KBM-7 (cell line): ENCODE results near the gene TNPO1.

Experiments used
- DNase-seq: peaks from one replicate; pipeline ENCODE4 v3.0.0-alpha.2; 2015
- in situ Hi-C: fragments of 300-500 bp; cut with MboI; formaldehyde crosslinking; loops from 2 replicates; pipeline ENCODE4 v1.14.3; 2020; ENCODE audit warnings: low sequenced_read_pairs, low pct_unique_long_range_greater_than_20kb, mixed read lengths

TNPO1 gene

DNA sequence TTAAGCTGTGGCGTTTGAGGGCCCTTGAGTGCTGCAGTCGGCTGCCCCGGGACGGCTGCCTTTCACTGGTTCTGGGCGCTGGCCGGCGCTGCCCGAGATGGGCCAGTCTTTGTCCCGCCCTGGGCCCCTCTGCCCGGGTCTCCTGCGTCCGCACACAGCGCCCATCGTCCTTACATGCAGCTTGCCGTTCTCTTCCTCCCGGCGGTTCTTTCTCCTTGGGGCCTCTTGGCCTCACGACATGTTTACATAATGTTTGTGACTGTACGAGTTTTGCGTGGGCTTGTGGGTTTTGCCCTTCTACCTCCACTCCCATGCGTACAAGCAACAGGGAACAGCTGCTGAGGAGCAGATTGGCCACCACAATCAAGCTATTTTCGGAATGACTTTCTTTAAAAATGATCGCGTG lies 618 bp downstream of the TNPO1 start:
- no peak for DNase-seq

DNA sequence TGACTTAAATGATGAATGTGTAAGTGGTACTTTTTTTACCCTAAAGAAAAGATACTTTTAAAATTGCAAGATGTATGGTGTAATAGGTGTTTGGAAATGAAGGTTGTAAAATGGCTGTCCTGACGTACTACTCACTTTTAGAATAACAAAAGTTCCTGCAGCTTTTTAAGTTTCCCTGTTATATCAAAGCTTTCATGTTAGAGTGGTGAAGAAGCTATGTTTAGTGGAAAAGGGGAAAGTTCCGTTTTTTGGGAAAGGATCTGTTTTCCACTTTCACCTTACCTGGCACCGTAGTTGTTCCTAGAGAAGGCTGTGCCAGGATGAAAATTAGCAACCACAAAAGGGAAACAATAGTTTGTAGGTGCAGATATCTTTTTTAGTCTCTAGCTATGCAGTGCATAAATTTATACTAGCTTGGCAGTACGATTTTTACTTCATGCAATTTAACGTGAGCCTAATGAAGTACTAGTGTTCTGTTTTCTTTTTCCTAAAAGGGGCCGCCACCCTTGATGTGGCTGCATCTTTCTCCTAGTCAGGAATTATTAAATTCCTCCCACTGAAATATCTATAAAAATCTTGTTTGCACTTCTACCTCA lies 1.3 kb downstream of the TNPO1 start:
- DNase-seq, result no peak
- in situ Hi-C loops, result no loop called here

More for the DNA sequence above, 618 bp downstream of the TNPO1 start:
- in situ Hi-C loops, result no loop called here

DNA sequence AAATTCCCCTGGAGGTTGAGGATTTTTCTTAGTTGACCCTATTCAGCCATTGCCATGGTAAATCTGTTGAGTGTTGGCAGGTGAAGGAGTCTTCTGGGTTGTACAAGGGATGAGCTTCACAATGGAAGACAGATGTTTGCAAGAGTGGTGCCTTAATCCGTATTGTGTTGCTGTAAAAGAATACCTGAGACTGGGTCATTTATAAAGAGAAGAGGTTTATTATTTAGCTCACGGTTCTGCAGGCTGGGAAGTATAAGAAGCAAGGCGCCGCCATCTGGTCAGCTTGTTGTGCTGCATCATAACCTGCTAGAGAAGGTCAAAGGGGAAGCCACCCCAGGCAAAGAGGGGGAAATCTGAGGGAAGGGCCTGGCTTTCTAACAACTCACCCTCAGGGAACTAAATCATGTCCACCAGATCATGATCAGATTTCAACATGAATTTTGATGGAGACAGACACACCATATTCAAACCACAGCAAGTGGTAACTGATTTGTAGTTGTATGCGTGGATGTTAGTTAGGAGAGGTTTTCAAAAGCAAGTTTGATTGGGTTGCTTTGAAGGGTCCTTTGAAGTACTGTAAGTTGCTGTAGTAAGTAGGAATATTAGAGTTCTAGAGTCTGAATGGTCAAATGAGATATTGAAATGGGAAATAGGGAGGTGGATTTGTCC lies 2.5 kb downstream of the TNPO1 start:
- DNase-seq, result peak; percentile 82

DNA sequence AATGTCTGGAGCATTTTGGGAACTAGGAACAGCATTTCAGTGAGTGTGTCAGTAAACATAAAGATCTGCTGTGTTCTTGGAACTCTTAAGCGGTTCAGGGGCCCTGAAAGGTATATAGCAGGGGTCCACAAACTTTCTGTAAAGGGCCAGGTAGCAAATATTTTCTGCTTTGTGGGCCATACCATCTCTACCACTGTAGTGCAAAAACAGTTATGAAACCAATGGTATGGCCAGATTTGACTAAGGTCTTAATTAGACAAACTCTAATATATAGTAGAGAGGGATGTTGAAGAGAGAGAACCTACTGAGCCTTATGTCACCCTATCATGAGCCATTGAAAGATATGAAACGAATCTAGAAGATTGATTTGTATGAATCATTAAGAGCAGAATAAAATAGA lies 5.3 kb downstream of the TNPO1 start:
- no peak for DNase-seq
- in situ Hi-C loops, result no loop called here

More for the DNA sequence above, 2.5 kb downstream of the TNPO1 start:
- in situ Hi-C loops, result no loop called here

DNA sequence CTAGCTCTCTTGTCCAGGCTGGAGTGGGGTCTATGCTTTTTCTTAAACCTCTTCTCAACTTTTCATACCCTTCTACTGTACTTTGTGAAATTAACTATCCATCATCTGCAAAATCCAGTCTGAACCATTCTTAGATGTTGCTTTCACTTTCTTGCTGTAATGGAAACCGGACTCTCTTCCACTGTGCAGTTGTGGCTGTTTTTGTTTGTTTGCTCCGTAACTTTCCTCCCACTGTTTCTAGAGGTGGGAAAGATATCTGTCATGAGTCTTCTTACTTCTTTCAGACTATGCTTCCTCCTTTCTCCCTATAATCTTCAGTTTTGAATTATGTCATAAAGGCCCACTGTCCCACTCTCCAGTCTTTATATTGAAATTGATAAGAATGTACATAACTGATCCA lies 6.5 kb downstream of the TNPO1 start:
- in situ Hi-C loops, result no loop called here
- DNase-seq, result no peak

DNA sequence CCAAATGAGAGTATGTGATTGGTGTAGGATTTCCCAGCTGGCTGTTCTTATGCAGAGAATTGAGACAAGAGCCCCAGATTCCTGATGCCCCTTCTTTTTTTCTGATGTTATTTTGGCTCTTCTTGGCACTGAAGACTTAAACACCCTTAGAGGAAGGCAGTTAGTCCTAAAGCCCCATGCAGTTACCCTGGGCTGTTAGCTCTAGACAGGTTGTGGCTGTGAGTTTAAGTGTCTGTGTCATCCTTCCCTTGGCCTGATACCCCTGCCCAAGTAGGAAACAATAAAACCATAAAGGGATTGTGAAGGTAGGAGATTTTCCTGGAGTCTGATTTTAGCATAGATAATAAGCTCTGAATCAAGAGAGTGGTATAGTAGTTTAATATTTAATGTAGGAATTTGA lies 13.2 kb downstream of the TNPO1 start:
- no peak for DNase-seq
- in situ Hi-C loops, result no loop called here

DNA sequence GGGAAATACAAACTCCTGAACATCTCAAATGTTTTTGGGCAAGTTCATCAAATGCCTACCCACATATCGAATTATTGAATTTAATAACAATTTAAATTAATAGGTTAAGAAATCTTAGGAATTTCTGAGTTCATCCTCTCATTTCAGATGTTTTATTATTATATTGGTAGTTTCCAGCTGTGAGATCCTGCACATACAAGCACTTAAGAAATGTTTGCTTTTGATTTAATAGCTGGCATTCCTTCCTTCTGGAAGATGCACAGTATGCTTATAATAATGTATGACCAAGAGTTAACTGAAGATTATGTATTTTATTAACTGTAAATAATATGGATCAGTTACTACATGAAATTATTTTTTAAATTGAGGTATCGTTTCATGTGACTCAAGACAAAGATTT lies 13.9 kb downstream of the TNPO1 start:
- in situ Hi-C loops, result no loop called here

DNA sequence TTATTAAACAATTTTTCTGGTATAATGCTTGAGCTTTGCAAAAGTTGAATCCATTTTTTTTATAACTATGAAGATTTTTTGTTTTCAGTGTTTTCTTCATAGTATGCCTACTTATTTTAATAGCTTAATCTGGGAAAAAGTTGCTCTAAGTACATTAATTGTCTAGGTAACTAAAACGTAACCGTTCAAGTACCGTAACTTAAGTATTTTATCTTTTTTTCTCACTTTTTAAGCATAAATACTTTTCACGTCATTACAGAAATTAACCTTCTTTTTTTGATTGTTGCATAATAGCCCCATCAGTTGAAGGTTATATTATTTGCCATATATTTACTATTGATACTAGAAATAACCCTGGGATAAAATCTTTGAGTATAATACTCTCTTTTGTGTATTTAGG lies 15.2 kb downstream of the TNPO1 start:
- DNase-seq, result no peak
- in situ Hi-C loops, result no loop called here

More for the DNA sequence above, 13.9 kb downstream of the TNPO1 start:
- DNase-seq, result no peak

DNA sequence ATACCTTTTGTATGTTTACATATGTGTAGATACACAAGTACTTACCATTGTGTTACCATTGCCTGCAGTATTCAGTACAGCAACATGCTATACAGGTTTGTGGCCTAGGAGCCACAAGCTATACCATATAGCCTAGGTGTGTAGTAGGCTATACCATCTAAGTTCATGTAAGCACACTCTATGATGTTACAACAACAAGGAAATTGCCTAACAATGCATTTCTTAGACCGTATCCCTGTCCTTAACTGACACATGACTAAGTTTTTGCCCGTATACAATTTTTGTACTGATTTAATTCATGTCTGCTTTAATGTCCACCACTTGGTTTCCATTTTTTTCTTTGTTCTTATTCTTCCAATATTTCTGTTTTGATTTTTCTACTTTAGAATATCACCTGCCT lies 18.5 kb downstream of the TNPO1 start:
- no peak for DNase-seq
- in situ Hi-C loops, result no loop called here

DNA sequence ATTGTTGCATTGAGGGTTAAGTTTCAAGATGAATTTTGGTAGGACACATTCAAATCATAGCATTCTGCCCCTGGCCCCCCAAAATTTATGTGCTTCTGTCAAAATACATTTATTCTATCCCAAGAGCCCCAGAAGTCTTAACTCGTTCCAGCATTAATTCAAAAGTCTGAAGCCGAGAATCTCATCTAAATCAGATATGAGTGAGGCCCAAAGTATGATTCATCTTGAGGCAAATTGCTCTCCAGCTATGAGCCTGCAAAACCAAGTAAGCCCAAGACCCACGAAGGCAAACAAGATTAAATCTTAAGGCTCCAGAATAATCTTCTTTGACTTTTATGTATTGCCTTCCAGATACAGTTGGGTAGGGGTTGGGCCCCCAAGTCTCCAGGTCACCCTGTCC lies 19.2 kb downstream of the TNPO1 start:
- in situ Hi-C loops, result no loop called here
- no peak for DNase-seq

DNA sequence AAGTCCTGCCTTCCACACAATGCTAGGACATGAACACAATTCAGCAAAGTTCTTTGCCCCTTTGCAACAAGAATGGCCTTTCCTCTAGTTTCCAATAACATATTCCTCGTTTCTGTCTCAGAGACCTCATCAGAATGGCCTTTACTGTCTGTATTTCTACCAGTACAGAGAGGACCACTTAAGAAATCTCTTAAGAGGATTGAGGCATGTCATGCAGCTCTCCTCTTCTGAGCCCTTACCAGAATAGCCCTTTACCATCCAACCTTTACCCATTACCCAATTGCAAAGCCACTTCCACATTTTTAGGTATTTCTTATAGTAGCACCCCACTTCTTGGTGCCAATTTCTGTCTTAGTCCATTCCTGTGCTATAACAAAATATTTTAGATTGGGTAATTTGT lies 20.3 kb downstream of the TNPO1 start:
- no peak for DNase-seq
- in situ Hi-C loops, result no loop called here

DNA sequence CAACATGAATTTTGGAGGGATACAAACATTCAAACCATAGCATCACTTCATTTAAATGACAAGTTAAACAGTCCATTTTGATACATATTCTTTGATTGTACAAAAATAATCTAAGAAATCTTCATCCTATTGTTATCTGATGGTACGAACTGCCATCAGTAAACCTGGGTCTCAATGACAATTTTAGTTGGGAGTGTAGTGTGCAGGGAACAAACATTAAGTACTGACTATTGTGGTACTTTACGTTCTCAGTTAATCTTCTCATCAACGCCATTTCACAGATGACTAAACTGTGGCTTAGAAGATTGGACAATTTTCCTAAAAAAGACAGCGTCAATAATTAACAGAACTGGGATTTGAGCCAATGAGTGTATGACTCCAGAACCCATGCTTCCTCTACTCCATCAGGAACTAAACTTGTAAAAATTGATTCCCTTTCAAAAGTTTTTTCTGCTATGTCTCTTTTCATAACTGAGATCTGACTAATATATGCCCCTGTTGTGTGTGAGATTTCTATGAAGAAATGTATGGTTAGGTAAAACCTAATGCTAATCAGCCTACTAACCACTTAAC lies 21.1 kb downstream of the TNPO1 start:
- in situ Hi-C loops, result no loop called here
- no peak for DNase-seq

DNA sequence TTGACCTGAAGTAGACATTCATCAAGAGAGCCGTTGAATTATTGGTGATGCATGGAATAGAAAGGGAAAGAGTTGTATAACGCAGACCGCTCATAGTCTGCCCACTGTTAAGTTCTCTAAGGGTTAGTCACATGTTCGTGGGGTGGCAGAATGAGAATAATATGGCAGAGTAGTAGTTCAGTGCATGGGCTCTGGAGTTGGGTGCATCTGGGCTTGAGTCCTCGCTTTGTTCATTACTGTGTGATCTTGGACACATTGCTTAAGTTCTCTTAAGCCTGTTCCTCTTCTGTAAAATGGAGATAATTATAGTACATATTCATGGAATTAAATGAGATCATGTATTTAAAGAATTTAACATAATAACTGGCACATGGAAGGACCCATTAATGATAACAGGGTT lies 23.6 kb downstream of the TNPO1 start:
- in situ Hi-C loops, result no loop called here
- no peak for DNase-seq

DNA sequence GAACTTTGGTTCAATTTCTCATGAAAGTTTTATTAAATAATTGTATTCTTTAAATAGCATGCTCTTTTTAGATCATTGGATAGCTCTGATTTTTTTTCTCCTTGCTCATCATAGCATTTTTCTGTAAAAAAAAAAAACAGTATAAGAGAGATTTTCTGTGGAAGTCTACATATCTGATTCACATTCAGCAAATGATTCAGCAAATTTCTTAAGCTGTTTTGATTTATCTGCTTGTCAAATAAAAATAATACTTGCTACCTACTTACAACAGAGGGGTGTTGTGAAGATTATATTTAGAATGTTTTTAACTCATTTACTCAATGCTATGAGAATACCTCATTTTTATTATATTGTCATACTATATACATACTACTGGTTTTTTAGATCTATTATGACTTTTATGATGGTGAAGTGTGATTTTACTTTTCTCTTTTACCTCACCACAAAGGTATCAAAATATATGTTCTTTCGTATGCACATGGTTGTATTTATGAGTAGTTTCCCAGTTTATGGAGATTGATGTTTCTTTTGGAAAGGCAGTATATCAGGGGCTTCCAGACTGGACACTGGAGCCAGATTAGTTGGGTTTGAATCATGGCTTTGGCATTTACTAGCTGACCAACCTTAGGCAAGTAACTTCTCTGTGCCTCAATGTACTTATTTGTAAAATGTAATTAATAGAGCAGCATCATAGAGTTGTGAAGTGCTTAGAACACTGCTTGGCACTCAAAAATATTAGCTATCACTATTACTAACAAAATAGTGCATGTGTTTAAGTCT lies 25.5 kb downstream of the TNPO1 start:
- DNase-seq, result no peak
- in situ Hi-C loops, result no loop called here

DNA sequence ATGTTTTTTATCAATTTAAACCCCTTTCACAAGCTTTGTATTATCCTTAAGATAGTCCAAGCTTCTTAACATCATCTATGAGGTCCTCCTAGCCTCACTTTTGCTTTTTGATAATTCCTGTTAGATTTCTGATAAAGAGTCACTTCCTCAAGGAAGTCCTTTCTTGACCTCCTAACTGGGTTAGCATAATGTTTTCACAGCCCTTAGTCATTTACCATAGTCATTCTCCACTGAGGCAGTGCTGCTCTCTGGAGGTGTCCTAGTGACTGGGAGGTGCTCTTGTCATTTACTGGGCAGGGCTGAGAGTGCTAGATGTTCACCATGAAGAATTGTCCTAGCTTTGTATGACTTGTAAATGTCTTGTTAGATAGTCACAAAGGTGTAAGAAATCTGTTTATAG lies 26.4 kb downstream of the TNPO1 start:
- in situ Hi-C loops, result no loop called here
- DNase-seq, result peak; percentile 36

DNA sequence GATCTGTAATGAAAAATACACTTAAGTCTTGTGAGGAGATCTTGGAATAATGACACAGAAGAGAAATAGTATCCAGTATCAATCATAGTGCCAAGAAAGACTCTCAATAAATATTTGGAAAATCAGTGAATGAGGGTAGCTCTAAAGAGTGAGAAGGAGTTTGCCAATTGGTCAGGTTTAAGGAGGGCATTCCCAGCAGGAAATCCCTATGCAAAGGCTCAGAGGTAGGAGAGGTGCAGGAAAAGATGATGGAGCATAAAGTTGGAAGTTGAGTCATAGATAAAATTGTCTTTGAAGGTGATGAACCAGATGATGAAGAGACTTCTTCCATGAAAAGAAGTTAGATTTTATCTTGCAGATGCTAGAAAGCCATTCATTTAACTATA lies 27.8 kb downstream of the TNPO1 start:
- no peak for DNase-seq
- in situ Hi-C loops, result no loop called here

DNA sequence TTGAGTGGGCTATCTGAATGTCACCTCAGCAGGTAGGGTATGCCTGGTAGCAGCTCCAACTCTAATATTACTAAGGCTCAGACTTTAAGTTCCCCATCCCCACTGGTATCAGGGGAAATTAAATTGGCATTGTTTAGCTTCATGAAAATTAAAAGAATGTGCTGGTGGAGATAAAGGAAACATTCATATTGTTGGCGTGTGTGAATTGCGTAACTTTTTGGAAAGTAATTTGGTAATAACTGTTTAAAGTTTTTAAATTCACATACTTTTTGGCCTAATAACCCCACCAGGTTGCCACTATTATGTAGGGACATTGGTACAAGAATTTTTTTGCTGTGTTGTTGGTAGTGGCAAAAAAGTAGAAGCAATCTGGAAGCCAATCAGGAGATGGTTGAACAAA lies 29.4 kb downstream of the TNPO1 start:
- in situ Hi-C loops, result no loop called here
- DNase-seq, result no peak

DNA sequence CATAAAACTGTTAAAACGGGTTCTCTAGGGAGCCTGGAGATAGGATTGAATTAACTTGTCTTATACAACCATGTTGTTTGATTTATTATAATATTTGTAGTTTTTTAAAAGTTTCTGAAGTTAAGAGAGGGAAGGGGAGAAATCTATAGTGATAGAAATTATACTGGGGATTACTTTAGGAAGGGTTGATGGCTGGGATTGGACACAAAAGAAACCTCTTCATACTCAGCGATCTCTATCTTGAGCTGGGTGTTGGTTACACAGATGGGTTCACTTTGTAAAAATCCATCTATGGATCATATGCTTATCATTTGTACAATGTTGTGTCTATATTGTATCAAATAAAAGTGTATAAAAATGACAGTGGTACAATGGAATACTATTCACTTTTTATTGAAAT lies 30.0 kb downstream of the TNPO1 start:
- in situ Hi-C loops, result no loop called here
- DNase-seq, result no peak

DNA sequence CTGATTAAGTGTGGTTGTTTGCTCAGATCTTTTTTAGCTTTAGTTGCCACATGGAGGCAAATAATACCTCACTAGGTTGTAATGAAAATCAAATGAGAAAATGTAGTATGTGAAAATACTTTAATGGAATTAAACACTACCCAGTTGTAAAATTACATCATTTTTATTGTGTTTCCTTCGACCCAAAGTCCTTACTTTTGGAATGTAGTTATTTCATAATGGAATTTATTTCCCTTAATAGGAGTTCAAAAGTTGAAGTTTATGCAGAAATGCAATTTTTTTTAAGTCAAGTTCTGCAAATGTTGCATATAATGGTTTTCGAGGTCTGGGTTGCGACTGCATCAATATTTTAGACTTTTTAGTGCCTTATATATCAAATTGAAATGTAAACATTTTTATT lies 31.0 kb downstream of the TNPO1 start:
- in situ Hi-C loops, result no loop called here
- DNase-seq, result no peak

DNA sequence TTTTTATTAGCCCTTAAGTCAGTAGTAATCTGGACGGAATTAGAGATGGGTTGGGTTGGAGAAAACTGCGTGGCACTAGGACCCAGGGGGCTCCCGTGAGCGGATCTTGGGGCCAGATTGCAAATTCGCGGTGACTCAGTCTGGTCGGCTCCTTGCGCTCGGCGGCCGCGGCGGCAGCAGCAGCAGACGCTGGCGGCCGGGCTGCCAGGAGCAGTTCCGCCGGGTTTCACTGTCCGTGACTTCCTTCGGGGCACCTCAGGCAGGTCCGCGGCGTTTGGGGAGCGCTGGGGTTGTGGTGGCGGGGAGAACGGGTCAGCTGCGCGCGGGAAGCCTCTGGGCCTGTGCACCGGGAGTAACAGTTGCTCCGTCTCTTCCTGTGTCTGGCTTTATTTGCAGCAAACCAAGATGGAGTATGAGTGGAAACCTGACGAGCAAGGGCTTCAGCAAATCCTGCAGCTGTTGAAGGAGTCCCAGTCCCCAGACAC lies 31.6 kb downstream of the TNPO1 start:
- in situ Hi-C loops, result no loop called here

More for the DNA sequence above, 31.6 kb downstream of the TNPO1 start:
- DNase-seq, result peak; percentile 89
